ENCODE measurements around the gene CALHM2. TPM values are rescaled to one million over a fixed set of nuclear protein-coding genes. Genes with fewer than 3 reads are reported as not detected.

CALHM2 gene
- total RNA-seq, 1 experiment from 2014 or later, result 1.9 TPM

- H3K4me3 Mint-ChIP-seq, result no peak overlapping the region
- H3K27ac Mint-ChIP-seq, result peak overlapping the region; percentile 33; the same call in 1 of the 2 replicates
- no peaks in the 10 kb centered on the region for H3K4me1 Mint-ChIP-seq
- ChIA-PET POLR2A (no interaction called here), CTCF (no interaction called here)
- no peaks in the 10 kb centered on the region for H3K27me3 Mint-ChIP-seq (ENCODE audit: low read depth)
- ATAC-seq, result no peak
- no peaks in the 10 kb centered on the region for H3K9me3 Mint-ChIP-seq
- H3K36me3 Mint-ChIP-seq, result peaks cover 81% of the 10 kb centered on the region
- DNase-seq (ENCODE audit: low spot score), result no peak
- no peak for TF ChIP-seq HMGXB4 (CRISPR knock-in tag; IDR thresholded peaks at IDR 0.05)
- no peak for TF ChIP-seq SMAD4 (CRISPR knock-in tag; IDR thresholded peaks at IDR 0.05)
- no peak for TF ChIP-seq ZBTB43 (CRISPR knock-in tag; IDR thresholded peaks at IDR 0.05)
- TF ChIP-seq IRF1 (CRISPR knock-in tag; IDR thresholded peaks at IDR 0.05), result no peak
- no peak for TF ChIP-seq IRF2 (CRISPR knock-in tag; IDR thresholded peaks at IDR 0.05; ENCODE audit: borderline replicate concordance, low read depth)
- TF ChIP-seq GABPB1 (CRISPR knock-in tag; IDR thresholded peaks at IDR 0.05), result no peak
- TF ChIP-seq NFE2L1 (CRISPR knock-in tag; IDR thresholded peaks at IDR 0.05), result no peak
- TF ChIP-seq CTCF (IDR thresholded peaks at IDR 0.05), result no peak
- TF ChIP-seq ZNF263 (CRISPR knock-in tag; IDR thresholded peaks at IDR 0.05; ENCODE audit: low read depth), result no peak
- no peak for TF ChIP-seq MXD4 (CRISPR knock-in tag; IDR thresholded peaks at IDR 0.05; ENCODE audit: borderline replicate concordance)
- TF ChIP-seq ATF2 (CRISPR knock-in tag; IDR thresholded peaks at IDR 0.05; ENCODE audit: borderline replicate concordance, low read depth), result no peak
- TF ChIP-seq SMAD3 (CRISPR knock-in tag; IDR thresholded peaks at IDR 0.05; ENCODE audit: borderline replicate concordance), result no peak
- TF ChIP-seq PRRX2 (CRISPR knock-in tag; IDR thresholded peaks at IDR 0.05), result no peak
- no peak for TF ChIP-seq FOXJ3 (CRISPR knock-in tag; IDR thresholded peaks at IDR 0.05; ENCODE audit: borderline replicate concordance)
- TF ChIP-seq ZNF671 (CRISPR knock-in tag; IDR thresholded peaks at IDR 0.05), result no peak
- no peak for TF ChIP-seq CBFB (CRISPR knock-in tag; IDR thresholded peaks at IDR 0.05; ENCODE audit: low read depth)
- TF ChIP-seq ZSCAN18 (CRISPR knock-in tag; IDR thresholded peaks at IDR 0.05), result no peak
- TF ChIP-seq TCF7 (CRISPR knock-in tag; IDR thresholded peaks at IDR 0.05; ENCODE audit: low read depth), result no peak
- TF ChIP-seq NR2C2 (CRISPR knock-in tag; IDR thresholded peaks at IDR 0.05), result no peak
- no peak for TF ChIP-seq STAT6 (CRISPR knock-in tag; conservative IDR thresholded peaks at IDR 0.05; ENCODE audit: low read depth)
These were observed 12.4 kb downstream of the CALHM2 start for GRCh38 chr10:103439776-103440175.
